Sigmoid colon (tissue), 7 donors: ENCODE data around the gene VAV3. TPM values are rescaled to one million over a fixed set of nuclear protein-coding genes. Genes with fewer than 3 reads are reported as not detected.

Experiments
- DNase-seq: peaks from one replicate; pipeline ENCODE4 v3.0.0-alpha.2; 2019
- H3K27ac ChIP-seq, 4 donors: fragments of 200-600 bp; sonication (generic); one replicate each; pipeline ENCODE4 v1.5.1; 2016 to 2019; ENCODE audit warnings: mild to moderate bottlenecking in 1 of 4
- H3K27me3 ChIP-seq, 3 donors: fragments of 200-600 bp; sonication (generic); one replicate each; pipeline ENCODE4 v1.5.1; 2019; ENCODE audit warnings: mild to moderate bottlenecking in 1 of 3
- H3K36me3 ChIP-seq, 4 donors: fragments of 200-600 bp; sonication (generic); one replicate each; pipeline ENCODE4 v1.5.1; 2016 to 2019
- H3K4me1 ChIP-seq, 4 donors: fragments of 200-600 bp; sonication (generic); one replicate each; pipeline ENCODE4 v1.5.1; 2017 to 2019
- H3K4me3 ChIP-seq, 4 donors: fragments of 200-600 bp; sonication (generic); one replicate each; pipeline ENCODE4 v1.5.1; 2017 to 2019; ENCODE audit warnings: mild to moderate bottlenecking in 2 of 4, moderate library complexity in 1 of 4
- H3K9me3 ChIP-seq, 4 donors: fragments of 200-600 bp in 3 of 4; sonication (generic) in 3 of 4; one replicate each; pipeline versions ENCODE4 v1.5.1 to v1.6.1; 2013 to 2019
- EP300 ChIP-seq, 4 donors: sonication (generic); formaldehyde crosslinking; IDR thresholded peaks; one replicate each; pipeline ENCODE4 v1.6.1; 2017; ENCODE audit warnings: antibody characterized with exemption in 4 of 4
- POLR2A ChIP-seq, 2 donors: fragments of 450-650 bp; IDR thresholded peaks; one replicate each; pipeline ENCODE4 v1.6.1; 2016; ENCODE audit warnings: antibody characterized with exemption in 2 of 2, mild to moderate bottlenecking in 2 of 2, moderate library complexity in 2 of 2
- POLR2AphosphoS5 ChIP-seq, 4 donors: sonication (generic); formaldehyde crosslinking; IDR thresholded peaks; one replicate each; pipeline ENCODE4 v1.6.1; 2017; ENCODE audit warnings: antibody characterized with exemption in 4 of 4
- WGBS, 2 donors: extraction: QIAGEN DNeasy Blood & Tissue Kit; methylation state at CpG; one replicate each; pipeline ENCODE4 v1.1.7; 2013; 5-methylcytosine and 5-hydroxymethylcytosine counted together
- intact Hi-C: fragments of 100-400 bp; cut with DNase I; formaldehyde crosslinking; loops from one replicate; pipeline ENCODE4 v1.15.1; 2023
- polyA plus RNA-seq, 3 donors: library from polyadenylated mRNA; stranded (reverse); fragments of 200-250 nt; gene quantifications; one replicate each; pipeline ENCODE4 v1.2.3, GENCODE V29; 2013
- total RNA-seq, 4 donors: library from RNA; depleted of rRNA; stranded (reverse); fragments of >200 nt; gene quantifications; one replicate each; pipeline ENCODE4 v1.1.0, GENCODE V29; 2016
- TF ChIP-seq, protein P1 (sequence below), 4 experiments: fragments of 450-650 bp in 3 of 4; fragments of 200-600 bp in 1 of 4; IDR thresholded peaks; one replicate each; pipeline ENCODE4 v1.5.1; 2016 to 2019; ENCODE audit warnings: antibody characterized with exemption in 4 of 4, mild to moderate bottlenecking in 3 of 4, moderate library complexity in 2 of 4
- donor health status: healthy with polysubstance abuse.
- donor health status: Bipolar disorder and iron deficiency.
- donor health status: healthy.

The VAV3 gene
- total and polyA plus RNA-seq, 7 donors: 3.5 to 72.1 (median 17.3) TPM

DNA sequence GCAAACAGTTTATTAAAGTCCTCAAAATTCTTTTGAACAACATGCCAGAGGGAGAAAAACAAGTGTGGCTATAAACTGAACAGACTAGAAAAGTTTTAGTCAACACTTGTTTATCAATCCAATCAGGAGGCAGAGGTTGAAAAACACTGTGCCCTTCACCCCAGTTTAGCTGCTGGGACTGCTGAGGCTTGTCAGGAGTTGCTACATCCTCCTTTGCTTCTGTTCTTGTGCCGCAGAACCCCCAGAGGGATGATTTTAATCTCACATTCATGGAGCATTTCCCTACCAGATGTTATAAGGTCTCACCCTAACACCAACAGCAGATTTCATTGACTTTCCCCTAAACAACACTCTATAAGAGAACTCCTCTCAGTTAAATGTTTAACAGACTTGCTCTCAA is 321.2 kb downstream of the VAV3 start:
- Histone ChIP-seq H3K27me3 (no peaks in the 10 kb centered on the region), H3K9me3 (no peaks in the 10 kb centered on the region), H3K27ac (no peak overlapping the region), H3K4me1 (peaks cover 0 to 11% (median 10%) of the 10 kb centered on the region in 4 donors), H3K4me3 (no peak overlapping the region), H3K36me3 (no peaks in the 10 kb centered on the region)
- no peak for DNase-seq
- intact Hi-C loops: no loop called here
- 63 to 74% methylated on average over 1 of the region's 1 CpG for WGBS, 2 donors
- TF ChIP-seq, protein P1, sequence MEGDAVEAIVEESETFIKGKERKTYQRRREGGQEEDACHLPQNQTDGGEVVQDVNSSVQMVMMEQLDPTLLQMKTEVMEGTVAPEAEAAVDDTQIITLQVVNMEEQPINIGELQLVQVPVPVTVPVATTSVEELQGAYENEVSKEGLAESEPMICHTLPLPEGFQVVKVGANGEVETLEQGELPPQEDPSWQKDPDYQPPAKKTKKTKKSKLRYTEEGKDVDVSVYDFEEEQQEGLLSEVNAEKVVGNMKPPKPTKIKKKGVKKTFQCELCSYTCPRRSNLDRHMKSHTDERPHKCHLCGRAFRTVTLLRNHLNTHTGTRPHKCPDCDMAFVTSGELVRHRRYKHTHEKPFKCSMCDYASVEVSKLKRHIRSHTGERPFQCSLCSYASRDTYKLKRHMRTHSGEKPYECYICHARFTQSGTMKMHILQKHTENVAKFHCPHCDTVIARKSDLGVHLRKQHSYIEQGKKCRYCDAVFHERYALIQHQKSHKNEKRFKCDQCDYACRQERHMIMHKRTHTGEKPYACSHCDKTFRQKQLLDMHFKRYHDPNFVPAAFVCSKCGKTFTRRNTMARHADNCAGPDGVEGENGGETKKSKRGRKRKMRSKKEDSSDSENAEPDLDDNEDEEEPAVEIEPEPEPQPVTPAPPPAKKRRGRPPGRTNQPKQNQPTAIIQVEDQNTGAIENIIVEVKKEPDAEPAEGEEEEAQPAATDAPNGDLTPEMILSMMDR (IDR thresholded peaks at IDR 0.05): no peak
- TF ChIP-seq POLR2AphosphoS5 (IDR thresholded peaks at IDR 0.05) (no peak), POLR2A (IDR thresholded peaks at IDR 0.05) (no peak), EP300 (IDR thresholded peaks at IDR 0.05) (no peak)

DNA sequence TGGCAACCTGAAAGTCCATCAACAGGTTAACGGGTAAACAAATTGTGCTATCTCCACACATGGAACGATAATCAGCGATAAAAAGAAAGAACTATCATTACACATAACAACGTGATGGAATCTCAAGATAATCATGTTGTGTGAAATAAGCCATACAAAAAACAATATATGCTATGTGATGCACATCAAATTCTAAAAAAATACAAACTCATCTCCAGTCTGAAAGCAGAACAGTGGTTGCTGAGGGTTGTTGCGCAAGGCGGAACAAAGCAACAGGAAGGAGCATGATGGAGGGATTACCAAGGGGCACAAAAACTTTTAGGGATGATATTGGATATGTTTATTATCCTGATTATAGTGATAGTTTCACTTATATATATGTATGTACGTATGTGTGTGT is 324.8 kb downstream of the VAV3 start:
- no peak for TF ChIP-seq POLR2AphosphoS5 (IDR thresholded peaks at IDR 0.05)
- no peak for TF ChIP-seq POLR2A (IDR thresholded peaks at IDR 0.05)
- TF ChIP-seq, protein P1 (IDR thresholded peaks at IDR 0.05): no peak
- TF ChIP-seq EP300 (IDR thresholded peaks at IDR 0.05): no peak
- H3K27ac ChIP-seq: no peak overlapping the region
- no peaks in the 10 kb centered on the region for H3K27me3 ChIP-seq
- no peaks in the 10 kb centered on the region for H3K9me3 ChIP-seq
- no peak for DNase-seq
- intact Hi-C loops: no loop called here
- no peaks in the 10 kb centered on the region for H3K36me3 ChIP-seq
- H3K4me1 ChIP-seq: no peaks in the 10 kb centered on the region
- no peak overlapping the region for H3K4me3 ChIP-seq
- WGBS, 2 donors: 83 to 92% methylated on average over 7 of the region's 7 CpGs

DNA sequence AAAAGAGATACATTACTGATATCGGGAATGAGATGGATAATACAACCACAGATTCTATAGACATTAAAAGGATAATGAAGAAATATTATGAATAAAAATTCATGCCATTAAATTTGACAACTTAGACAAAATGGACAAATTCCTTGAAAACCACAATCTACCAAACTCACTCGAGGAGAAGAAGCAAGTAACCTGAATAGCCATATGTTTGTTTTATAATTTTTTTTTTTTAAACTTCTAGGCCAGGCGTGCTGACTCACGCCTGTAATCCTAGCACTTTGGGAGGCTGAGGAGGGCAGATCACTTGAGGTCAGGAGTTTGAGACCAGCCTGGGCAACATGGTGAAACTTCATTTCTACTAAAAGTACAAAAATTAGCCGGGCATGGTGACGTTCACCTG is 327.9 kb downstream of the VAV3 start:
- WGBS, 2 donors: 76 to 90% methylated on average over 6 of the region's 6 CpGs
- Histone ChIP-seq H3K9me3 (no peaks in the 10 kb centered on the region), H3K27ac (no peak overlapping the region), H3K27me3 (no peaks in the 10 kb centered on the region), H3K4me1 (no peaks in the 10 kb centered on the region), H3K4me3 (no peak overlapping the region), H3K36me3 (no peaks in the 10 kb centered on the region)
- intact Hi-C loops: no loop called here
- no peak for DNase-seq
- TF ChIP-seq POLR2A (IDR thresholded peaks at IDR 0.05): no peak

DNA sequence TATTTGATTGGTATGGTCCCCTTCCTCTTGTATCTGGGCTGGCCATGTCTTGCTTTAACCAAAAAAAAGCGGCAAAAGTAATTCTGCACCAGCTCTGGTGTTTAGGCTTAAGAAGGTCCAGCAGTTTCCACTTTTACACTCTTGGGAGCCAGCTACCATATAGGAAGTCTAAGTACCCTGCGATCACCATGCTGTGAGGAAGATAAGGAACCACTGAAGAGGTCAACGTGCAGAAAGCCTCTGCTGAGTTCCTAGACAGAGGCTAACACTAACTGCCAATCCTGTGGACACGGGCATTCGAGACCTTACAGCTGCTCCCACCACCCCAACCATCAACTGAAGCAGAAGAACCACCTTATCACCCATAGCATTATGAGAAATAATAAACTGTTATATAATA is 331.4 kb downstream of the VAV3 start:
- H3K9me3 ChIP-seq: no peaks in the 10 kb centered on the region
- no peak for DNase-seq
- H3K27ac ChIP-seq: no peak overlapping the region
- no peaks in the 10 kb centered on the region for H3K4me1 ChIP-seq
- no peak overlapping the region for H3K4me3 ChIP-seq
- 83 to 89% methylated on average over 5 of the region's 5 CpGs for WGBS, 2 donors
- TF ChIP-seq POLR2A (IDR thresholded peaks at IDR 0.05): no peak
- TF ChIP-seq POLR2AphosphoS5 (IDR thresholded peaks at IDR 0.05): no peak
- TF ChIP-seq EP300 (IDR thresholded peaks at IDR 0.05): no peak
- TF ChIP-seq, protein P1 (IDR thresholded peaks at IDR 0.05): no peak
- intact Hi-C loops: no loop called here
- no peaks in the 10 kb centered on the region for H3K36me3 ChIP-seq
- H3K27me3 ChIP-seq: no peaks in the 10 kb centered on the region

DNA sequence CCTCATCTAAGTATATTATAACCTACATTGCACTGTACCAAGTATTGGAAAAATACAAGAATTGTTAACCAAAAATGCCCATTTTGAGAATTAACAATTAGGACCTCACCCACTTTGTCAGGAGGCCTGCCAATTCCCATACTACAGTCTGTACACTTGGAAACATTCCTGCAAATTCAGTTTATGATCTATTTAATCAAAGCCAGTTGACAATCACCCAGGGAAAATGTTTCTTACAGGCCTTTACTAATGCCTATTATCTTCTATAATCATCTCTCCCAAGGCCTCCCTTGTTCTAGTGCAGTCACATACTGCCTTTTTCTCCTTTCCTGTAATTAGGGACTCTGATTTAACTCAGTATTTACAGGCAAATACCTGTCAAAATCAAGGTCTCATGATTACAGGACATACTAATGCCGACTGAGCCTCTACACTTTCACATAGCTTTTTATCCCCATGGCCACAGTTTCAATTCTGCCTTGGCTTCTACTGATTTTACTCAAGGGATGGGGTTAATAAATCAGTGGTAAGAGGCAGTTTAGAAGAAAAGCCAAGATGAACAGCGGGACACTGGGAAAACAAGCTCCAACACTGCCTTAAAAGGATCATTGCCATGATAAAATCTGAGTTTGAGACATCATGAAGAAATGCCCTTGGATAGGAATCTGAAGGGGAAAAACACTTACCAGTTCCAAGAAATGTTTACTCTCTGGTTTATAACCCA is 338.7 kb downstream of the VAV3 start:
- TF ChIP-seq EP300 (IDR thresholded peaks at IDR 0.05) (no peak), POLR2AphosphoS5 (IDR thresholded peaks at IDR 0.05) (no peak)

More for the DNA sequence above, 338.7 kb downstream of the VAV3 start:
- no peak for DNase-seq
- peaks cover 0 to 19% (median 12%) of the 10 kb centered on the region in 4 donors for H3K4me1 ChIP-seq
- intact Hi-C loops: no loop called here
- peak overlapping the region in 2 of 4 donors; percentile 35 to 36 for H3K27ac ChIP-seq
- H3K4me3 ChIP-seq: no peak overlapping the region
- no peaks in the 10 kb centered on the region for H3K27me3 ChIP-seq
- WGBS, 2 donors: 24 to 52% methylated on average over 2 of the region's 2 CpGs
- H3K9me3 ChIP-seq: no peaks in the 10 kb centered on the region
- H3K36me3 ChIP-seq: no peaks in the 10 kb centered on the region
